Measurements from ENCODE around the gene OS9.
"Not testable (repeated sequence)": the region's sequence is repeated elsewhere in the genome, so short reads cannot be mapped to it uniquely, and the experiment has no call there.

The OS9 gene

DNA sequence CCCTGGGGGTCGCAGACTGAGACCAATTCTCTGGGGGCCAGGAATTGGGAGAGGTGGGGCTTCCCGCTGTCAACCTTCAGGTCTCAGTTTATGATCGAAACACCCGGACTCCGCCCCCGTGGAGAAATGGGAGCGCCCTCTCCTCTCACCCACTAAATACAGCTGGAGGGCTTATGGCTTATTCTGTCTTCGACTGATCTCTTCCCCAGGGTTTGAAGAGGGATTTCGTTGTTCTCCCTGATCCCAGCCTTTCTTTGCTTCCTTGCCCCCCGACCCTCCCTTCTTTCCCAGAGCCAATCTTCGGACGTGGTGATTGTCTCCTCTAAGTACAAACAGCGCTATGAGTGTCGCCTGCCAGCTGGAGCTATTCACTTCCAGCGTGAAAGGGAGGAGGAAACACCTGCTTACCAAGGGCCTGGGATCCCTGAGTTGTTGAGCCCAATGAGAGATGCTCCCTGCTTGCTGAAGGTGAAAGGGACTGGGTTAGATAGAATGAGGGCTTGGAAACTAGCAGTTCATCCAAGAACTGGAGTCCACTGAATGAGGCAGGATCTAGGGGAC, 607 bp downstream of the OS9 start:
- no peak for DNase-seq (ENCODE audit: low read depth)

DNA sequence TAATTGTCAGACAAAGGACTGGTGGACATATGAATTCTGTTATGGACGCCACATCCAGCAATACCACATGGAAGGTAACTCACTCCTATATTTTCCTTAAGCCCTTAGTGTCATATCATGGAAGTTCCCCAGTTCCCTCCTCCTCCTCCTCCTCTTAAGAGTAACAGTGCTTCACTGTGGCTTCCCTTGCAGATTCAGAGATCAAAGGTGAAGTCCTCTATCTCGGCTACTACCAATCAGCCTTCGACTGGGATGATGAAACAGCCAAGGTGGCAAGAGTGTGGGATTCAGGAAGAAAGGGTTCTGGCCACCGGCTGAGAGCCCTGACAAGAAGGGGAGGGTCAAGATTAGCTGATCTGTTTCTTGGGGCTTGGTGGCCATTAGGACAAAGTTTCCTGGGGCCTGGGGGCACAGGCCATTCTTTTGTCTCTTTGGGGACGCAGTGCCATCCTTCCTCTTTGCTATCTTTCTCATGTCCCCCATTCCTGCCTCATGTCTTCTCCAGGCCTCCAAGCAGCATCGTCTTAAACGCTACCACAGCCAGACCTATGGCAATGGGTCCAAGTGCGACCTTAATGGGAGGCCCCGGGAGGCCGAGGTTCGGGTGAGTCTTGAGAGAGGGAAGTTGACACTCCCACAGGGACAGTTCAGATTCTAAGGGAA, 2.0 kb downstream of the OS9 start:
- DNase-seq (ENCODE audit: low read depth), result no peak

DNA sequence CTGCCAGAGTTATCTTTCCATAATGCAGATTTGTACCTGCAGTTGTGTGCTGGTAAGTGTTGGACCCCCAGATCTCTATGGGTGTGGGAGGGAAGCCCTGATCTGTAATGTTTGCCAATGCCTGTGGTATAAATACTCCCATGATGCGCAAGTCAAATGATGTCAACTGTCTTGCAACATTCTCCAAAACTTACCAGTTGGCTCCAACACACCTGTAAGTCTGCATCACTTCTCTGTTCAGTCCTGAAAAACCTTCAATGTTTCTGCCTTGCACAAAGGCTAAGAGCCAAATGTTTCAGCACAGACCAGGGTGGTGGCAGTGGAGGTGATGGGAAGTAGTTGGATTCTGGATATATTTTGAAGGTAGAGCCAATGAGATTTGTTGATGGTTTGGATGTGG, 3.1 kb downstream of the OS9 start:
- no peak for DNase-seq (ENCODE audit: low read depth)

DNA sequence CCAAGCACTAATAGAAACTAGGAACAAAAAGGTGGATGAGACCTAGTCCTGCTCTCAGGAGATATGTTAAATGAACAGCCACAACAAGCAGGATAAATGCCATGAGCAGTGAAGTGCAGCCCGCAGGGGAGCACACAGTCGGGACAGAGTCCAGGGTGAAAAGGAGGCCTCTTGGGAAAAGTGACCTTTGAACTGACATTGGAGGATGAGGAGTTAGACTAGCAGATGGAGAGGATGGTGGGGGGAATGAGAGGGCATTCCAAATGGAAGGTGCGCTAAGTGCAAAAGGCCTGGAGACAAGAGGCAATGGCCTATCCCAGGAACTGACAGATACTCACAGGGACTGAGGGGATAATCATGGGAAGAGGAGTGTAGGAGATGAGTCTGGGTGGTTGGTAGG, 4.5 kb downstream of the OS9 start:
- DNase-seq (ENCODE audit: low read depth), result no peak

DNA sequence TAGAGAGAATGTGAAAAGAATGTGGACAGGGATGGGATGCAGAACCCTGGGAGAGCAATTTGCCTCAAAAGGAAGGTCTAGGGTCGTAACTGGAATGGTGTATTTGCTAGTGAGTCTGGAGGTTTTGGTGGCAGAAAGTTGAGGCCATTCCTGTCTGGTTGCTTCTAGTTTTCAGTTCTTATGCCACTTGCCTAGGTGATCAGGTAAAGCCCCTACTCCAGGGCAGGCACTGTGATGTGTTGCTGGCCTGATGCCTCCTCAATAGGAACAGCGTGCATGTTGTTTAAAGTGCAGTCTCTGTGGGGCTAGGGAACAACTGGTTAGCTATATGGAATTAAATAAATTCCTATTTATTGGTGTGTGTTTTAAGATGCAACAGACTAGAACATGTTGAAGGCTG, 6.4 kb downstream of the OS9 start:
- DNase-seq (ENCODE audit: low read depth), result no peak

DNA sequence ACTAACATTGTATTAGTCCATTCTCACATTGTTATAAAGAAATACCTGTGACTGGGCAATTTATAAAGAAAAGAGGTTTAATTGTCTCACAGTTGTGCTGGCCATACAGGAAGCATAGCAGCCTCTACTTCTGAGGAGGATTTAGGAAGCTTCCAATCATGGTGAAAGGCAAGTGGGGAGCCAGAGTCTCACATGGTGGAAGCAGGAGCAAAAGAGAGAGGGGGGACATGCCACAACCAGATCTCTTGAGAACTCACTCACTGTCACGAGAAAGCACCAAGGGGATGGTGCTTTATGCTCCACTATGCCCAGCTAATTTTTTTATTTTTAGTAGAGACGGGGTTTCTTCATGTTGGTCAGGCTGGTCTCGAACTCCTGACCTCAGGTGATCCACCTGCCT, 13.3 kb downstream of the OS9 start:
- no peak for DNase-seq (ENCODE audit: low read depth)

DNA sequence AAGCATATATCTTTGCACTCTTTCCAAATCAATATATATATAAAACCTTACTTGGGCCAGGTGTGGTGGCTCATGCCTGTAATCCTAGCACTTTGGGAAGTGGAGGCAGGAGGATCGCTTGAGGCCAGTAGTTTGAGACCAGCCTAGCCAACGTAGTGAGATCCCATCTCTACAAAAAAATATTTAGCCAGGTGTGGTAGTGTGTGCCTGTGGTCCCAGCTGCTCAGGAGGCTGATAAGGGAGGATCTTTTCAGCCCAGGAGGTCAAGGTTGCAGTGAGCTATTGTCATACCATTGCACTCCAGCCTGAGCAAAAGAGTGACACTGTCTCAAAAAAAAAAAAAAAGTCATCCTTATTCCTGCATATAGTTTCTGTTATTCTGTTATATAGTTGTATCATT, 14.4 kb downstream of the OS9 start:
- DNase-seq (ENCODE audit: low read depth), result no peak

DNA sequence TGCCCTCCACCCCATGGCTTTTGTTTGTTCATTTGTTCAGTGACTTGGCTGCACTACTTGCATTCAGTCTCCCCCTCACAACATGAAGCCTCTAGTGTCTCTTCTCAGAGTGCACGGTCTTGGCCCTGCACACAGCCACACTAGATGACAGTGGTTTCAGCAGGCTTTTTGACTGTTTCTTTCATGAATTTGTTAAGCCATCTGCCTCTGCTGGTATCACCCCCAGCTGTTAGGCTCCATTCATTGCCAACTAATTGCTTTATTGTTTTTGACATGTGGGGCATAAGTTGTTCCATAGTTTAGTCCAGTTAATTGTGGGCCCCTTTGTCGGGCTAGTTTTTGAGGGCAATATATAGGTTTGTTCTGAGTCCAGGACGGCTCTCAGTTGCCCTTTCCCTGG, 18.8 kb downstream of the OS9 start:
- no peak for DNase-seq (ENCODE audit: low read depth)

DNA sequence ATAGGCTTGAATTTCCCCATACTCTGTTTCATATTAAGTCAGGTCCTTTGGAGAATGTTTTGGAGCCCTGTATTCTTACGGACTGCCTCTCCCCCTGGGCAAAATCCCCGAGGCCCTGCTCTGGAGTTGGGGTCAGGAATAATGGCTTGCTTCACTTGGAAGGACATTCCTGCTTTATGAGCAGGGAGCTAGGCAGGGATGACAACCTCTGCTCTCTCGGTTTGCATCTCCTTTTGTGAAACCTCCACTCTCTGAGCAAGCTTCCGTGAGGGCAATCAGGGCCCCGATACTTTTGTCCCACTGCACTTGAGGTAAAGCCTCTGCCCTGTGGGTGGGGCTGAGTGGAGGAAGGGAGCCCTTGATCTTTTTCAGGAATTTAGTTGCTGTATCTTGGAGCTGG, 19.3 kb downstream of the OS9 start:
- DNase-seq (ENCODE audit: low read depth), result no peak

DNA sequence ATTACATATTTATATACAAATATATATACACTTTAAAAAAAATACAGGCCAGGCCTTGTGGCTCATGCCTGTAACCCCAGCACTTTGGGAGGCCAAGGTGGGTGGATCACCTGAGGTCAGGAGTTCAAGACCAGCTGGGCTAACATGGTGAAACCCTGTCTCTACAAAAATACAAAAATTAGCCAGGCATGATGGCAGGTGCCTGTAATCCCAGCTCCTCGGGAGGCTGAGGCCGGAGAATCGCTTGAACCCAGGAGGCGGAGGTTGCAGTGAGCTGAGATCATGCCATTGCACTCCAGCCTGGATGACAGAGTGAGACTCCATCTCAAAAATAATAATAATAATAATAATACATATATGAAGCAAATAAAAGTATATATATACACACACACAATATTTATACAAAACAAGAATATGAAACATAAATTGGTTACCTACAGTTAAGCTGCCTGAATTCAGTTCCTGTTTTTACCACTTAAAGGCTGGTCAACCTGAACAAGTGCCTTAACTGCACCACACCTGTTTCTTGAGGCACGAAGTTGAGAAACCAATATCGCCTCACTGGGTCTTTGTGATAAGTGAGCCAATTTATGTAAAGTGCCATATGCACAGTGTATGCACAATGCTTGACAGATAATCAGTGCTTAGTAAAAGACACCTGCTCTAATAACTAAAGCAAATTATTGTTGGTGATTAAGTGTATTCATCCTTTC, 21.3 kb downstream of the OS9 start:
- not testable (repeated sequence) for DNase-seq (ENCODE audit: low read depth)

DNA sequence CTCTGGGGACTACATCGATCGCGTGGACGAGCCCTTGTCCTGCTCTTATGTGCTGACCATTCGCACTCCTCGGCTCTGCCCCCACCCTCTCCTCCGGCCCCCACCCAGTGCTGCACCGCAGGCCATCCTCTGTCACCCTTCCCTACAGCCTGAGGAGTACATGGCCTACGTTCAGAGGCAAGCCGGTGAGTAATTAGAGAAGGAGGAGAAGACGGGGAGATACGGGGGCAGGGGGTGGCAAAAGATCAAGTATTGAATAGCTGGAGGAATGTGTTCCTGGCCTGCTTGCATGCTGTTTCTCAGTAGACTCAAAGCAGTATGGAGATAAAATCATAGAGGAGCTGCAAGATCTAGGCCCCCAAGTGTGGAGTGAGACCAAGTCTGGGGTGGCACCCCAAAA, 21.9 kb downstream of the OS9 start:
- no peak for DNase-seq (ENCODE audit: low read depth)

DNA sequence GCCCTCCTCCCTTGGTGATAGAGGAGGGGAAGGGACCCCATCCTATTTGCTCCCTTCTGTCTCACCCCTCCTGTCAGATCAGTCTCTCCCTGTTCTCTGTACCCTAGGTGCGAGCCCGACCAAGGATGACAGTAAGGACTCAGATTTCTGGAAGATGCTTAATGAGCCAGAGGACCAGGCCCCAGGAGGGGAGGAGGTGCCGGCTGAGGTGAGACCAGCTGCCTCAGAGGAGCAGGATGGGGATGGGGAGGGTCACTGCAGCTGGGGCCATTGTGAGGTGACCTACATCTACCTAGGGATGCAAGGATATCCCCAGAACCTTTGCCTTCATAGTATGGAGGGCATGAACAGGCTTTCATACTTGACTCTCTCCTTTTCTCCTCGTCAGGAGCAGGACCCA, 22.4 kb downstream of the OS9 start:
- no peak for DNase-seq (ENCODE audit: low read depth)

DNA sequence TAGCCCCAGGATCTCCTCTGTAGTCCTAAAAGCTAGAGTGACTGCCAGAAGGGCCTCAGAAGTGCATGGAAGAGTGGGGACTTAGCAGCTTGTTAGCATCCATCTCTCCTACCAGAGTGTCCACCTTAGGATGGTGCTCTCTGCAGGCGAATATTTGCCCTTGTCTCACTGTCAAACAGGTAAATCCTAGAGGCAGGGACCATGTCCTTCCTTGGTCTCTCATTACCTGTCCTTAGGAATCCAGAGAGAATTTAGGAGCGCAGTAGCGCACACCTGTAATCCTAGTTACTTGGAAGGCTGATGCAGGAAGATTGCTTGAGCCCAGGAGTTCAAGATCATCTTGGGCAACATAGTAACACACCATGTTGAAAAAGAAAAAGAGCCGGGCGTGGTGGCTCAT, 23.2 kb downstream of the OS9 start:
- DNase-seq (ENCODE audit: low read depth), result no peak

DNA sequence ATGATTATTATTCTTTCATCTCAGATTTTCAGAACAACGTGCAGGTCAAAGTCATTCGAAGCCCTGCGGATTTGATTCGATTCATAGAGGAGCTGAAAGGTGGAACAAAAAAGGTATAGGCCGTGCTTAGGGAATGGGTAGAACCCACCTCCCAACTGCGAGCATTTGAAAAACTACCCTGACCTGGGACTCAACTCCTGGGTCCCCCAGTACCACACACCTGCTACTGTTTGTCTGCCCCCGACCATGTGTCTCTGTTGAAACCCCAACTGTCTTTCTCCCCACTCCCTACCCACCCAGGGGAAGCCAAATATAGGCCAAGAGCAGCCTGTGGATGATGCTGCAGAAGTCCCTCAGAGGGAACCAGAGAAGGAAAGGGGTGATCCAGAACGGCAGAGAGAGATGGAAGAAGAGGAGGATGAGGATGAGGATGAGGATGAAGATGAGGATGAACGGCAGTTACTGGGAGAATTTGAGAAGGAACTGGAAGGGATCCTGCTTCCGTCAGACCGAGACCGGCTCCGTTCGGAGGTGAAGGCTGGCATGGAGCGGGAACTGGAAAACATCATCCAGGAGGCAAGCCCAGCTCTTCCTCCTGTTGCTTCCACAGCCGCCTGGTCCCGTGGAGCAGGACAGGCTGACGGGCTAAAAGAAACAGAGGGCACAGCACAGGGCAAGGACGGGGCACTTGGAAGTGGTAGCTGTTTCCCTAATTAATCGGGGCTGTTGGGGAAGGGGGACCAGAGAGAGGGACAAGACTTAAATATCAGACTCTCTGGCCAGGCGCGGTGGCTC, 24.1 kb downstream of the OS9 start:
- no peak for DNase-seq (ENCODE audit: low read depth)

DNA sequence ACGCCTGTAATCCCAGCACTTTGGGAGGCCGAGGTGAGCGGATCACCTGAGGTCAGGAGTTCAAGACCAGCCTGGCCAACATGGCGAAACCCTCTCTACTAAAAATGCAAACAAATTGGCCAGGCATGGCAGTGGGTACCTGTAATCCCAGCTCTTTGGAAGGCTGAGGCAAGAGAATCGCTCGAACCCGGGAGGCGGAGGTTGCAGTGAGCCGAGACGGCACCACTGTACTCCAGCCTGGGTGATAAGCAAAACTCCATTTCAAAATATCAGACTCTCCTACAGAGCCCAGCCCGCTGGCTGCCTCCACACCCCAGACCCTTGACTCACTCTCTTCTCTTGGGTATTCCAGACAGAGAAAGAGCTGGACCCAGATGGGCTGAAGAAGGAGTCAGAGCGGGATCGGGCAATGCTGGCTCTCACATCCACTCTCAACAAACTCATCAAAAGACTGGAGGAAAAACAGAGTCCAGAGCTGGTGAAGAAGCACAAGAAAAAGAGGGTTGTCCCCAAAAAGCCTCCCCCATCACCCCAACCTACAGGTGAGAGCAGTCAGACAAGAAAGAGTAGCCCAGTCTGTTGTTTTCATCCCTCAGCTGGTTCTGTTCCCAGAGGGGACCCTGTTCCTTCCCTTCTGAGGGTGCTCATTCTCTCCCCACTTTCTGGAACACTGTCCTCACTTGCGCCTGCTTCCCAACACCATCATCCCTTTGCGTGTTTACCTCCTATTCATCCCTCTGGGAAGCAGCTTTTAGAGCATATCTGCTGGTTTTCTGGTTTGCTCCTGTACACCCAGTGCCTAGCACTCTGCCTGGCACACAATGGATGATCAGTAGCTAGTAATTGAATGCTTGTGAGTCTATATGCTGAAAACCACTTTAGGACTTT, 25.0 kb downstream of the OS9 start:
- no peak for DNase-seq (ENCODE audit: low read depth)

DNA sequence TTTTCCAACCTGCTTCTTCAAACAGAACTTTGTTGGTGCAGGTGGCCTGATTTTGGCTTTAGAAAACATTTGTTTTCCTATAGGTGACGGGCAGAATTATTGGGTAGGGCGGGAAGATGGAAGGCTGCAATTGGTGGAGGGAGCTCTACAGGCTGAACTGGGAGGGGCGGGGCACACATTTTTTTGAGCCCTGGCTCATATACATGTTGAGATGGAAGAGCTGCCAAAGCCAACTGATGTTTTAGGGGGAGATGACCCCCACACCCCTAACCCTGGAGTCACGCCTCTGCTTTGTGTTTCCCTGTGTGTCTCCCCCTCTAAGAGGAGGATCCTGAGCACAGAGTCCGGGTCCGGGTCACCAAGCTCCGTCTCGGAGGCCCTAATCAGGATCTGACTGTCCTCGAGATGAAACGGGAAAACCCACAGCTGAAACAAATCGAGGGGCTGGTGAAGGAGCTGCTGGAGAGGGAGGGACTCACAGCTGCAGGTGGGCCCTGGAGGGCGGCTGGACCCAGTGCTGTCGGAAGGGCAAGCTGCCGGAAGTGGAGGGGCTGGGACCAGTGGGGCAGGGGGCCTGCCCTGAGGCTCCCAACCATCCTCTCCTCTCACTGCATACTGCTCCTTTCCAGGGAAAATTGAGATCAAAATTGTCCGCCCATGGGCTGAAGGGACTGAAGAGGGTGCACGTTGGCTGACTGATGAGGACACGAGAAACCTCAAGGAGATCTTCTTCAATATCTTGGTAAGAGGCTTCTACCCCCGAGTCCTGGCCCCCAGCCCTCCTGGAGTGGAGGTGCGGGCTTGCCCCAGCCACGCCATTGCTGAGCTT, 26.1 kb downstream of the OS9 start:
- no peak for DNase-seq (ENCODE audit: low read depth)

DNA sequence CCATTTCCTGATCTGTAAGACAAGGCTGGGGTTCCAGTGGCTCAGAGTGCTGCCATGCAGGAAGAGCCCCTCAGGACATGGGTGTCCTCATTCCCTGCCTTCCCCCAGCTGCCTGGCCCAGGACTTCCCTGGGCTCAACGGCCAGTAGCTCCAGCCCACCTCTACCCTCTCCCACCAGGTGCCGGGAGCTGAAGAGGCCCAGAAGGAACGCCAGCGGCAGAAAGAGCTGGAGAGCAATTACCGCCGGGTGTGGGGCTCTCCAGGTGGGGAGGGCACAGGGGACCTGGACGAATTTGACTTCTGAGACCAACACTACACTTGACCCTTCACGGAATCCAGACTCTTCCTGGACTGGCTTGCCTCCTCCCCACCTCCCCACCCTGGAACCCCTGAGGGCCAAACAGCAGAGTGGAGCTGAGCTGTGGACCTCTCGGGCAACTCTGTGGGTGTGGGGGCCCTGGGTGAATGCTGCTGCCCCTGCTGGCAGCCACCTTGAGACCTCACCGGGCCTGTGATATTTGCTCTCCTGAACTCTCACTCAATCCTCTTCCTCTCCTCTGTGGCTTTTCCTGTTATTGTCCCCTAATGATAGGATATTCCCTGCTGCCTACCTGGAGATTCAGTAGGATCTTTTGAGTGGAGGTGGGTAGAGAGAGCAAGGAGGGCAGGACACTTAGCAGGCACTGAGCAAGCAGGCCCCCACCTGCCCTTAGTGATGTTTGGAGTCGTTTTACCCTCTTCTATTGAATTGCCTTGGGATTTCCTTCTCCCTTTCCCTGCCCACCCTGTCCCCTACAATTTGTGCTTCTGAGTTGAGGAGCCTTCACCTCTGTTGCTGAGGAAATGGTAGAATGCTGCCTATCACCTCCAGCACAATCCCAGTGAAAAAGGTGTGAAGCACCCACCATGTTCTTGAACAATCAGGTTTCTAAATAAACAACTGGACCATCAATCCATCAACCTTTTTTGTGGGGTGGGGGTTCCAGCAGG, 27.0 kb downstream of the OS9 start:
- DNase-seq (ENCODE audit: low read depth), result no peak

DNA sequence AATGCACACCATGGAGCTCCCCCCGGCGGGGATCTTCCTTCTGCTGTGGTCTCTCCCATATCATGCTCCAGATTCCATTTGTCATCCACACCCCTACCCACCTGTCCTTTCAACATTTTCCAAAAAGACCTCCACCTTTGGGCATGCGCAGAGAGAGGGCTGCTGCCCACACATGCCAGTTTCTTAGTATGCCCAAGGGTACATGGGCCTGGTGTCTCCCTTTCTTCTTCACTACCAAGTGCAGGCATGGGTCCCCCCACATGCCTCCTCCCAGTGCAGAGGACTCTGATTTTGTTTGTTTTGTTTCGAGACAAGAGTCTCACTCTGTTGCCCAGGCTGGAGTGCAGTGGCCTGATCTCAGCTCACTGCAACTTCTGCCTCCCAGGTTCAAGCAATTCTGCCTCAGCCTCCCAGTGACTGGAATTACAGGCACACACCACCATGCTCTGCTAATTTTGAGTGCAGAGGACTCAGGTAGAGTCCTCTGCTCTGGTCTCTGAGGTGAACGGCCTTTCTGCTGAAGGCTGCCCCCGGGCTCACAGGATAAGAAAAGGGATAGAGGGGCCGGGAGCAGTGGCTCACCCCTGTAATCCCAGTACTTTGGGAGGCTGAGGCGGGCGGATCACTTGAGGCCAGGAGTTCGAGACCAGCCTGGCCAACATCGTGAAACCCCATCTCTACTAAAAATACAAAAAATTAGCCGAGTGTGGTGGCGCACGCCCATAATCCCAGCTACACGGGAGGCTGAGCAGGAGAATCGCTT, 28.1 kb downstream of the OS9 start:
- not testable (repeated sequence) for DNase-seq (ENCODE audit: low read depth)
